ENCODE results near the gene SLC6A6.

DNA sequence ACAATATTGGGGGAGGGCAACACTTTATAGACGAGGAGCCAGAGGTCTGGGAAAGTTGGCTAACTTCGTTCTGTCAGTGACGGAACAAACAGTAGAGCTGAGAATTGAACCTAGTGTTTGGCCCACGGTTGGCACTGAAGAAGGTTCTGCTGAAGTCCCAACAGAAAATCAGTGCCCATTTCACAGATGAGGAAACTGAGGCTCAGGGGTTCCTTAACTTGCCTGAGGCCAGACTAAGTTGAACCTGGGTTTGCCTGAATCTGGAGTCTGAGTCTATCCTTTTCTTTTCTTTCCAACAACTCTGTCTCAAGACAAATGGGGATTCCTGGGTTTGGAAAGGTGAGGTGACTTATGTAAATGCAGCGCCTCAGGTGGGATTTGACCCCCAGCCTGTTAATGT lies 55.1 kb downstream of the SLC6A6 start:
- TF ChIP-seq POLR2A (IDR thresholded peaks at IDR 0.05) = no peak
- TF ChIP-seq, protein P1, sequence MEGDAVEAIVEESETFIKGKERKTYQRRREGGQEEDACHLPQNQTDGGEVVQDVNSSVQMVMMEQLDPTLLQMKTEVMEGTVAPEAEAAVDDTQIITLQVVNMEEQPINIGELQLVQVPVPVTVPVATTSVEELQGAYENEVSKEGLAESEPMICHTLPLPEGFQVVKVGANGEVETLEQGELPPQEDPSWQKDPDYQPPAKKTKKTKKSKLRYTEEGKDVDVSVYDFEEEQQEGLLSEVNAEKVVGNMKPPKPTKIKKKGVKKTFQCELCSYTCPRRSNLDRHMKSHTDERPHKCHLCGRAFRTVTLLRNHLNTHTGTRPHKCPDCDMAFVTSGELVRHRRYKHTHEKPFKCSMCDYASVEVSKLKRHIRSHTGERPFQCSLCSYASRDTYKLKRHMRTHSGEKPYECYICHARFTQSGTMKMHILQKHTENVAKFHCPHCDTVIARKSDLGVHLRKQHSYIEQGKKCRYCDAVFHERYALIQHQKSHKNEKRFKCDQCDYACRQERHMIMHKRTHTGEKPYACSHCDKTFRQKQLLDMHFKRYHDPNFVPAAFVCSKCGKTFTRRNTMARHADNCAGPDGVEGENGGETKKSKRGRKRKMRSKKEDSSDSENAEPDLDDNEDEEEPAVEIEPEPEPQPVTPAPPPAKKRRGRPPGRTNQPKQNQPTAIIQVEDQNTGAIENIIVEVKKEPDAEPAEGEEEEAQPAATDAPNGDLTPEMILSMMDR (IDR thresholded peaks at IDR 0.05) = no peak
